Upper lobe of left lung (tissue), 4 donors: ENCODE results near the gene MLLT3.

ENCODE experiments used
- CTCF ChIP-seq, 6 experiments: fragments of 450-650 bp in 4 of 6; fragments of 200-600 bp in 2 of 6; sonication (generic) in 2 of 6; IDR thresholded peaks; one replicate each; pipeline ENCODE4 v1.5.1; 2016 to 2019; ENCODE audit warnings: antibody characterized with exemption in 6 of 6
- POLR2A ChIP-seq, 4 donors: fragments of 450-650 bp; IDR thresholded peaks; one replicate each; pipeline ENCODE4 v1.5.1; 2016 to 2017; ENCODE audit warnings: antibody characterized with exemption in 4 of 4, mild to moderate bottlenecking in 2 of 4

GRCh38 chr9:20508242-20508641, 114.1 kb downstream of the MLLT3 start:
- TF ChIP-seq CTCF (IDR thresholded peaks at IDR 0.05) (no peak), POLR2A (IDR thresholded peaks at IDR 0.05) (no peak)
